Measurements from ENCODE around the gene TINAGL1.

DNA sequence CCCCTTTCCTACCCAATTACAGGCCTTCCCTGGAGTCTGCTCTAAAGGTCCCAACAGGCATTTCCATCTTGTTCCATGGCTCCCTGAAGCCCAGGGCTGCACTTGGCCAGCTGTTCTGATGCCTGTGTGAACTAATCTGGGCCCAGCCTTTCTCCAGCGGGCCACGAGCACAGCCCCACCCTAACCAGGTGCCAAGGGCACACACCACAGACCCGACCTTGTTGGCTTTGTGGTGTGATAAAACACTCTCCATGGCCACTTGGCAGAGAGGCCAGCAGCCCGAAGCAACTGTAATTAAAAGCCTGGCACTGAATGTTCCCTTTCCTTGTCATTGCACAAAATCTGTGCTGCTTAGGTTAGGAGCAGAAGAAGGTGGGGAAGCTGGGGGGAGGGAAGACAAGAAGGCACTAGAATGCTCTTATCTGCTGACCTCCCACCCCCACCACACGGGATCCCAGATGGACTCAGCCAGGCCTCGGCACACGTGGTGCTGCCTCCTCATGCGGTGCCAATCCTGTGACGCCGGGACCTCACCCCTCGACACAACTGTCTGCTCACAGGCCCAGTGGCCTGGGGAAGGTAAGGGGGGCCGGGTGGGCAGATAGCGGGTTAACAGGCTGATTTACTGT lies 51.1 kb downstream of the TINAGL1 start:
- TF ChIP-seq, protein P1, sequence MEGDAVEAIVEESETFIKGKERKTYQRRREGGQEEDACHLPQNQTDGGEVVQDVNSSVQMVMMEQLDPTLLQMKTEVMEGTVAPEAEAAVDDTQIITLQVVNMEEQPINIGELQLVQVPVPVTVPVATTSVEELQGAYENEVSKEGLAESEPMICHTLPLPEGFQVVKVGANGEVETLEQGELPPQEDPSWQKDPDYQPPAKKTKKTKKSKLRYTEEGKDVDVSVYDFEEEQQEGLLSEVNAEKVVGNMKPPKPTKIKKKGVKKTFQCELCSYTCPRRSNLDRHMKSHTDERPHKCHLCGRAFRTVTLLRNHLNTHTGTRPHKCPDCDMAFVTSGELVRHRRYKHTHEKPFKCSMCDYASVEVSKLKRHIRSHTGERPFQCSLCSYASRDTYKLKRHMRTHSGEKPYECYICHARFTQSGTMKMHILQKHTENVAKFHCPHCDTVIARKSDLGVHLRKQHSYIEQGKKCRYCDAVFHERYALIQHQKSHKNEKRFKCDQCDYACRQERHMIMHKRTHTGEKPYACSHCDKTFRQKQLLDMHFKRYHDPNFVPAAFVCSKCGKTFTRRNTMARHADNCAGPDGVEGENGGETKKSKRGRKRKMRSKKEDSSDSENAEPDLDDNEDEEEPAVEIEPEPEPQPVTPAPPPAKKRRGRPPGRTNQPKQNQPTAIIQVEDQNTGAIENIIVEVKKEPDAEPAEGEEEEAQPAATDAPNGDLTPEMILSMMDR (IDR thresholded peaks at IDR 0.05; ENCODE audit: extremely low read depth in 1 of 2, insufficient read depth in 1 of 2, low read depth in 1 of 2, low read length in 2 of 2) = no peak
- no peak for TF ChIP-seq EZH2 (IDR thresholded peaks at IDR 0.05; ENCODE audit: borderline replicate concordance, low read depth, low read length, severe bottlenecking)
- TF ChIP-seq POLR2AphosphoS5 (IDR thresholded peaks at IDR 0.05; ENCODE audit: insufficient read depth, low read depth, low read length) = no peak
- TF ChIP-seq POLR2A (IDR thresholded peaks at IDR 0.05; ENCODE audit: low read depth, low read length) = no peak
- TF ChIP-seq FOS (IDR thresholded peaks at IDR 0.05; ENCODE audit: borderline replicate concordance, insufficient read depth, low read length) = no peak

Measured in endothelial cell of umbilical vein (primary cell).